GM11168 (cell line): ENCODE data around the gene UPK3A.

Source experiments
- in situ Hi-C: fragments of 300-500 bp; cut with MboI; formaldehyde crosslinking; loops from one replicate; pipeline ENCODE4 v1.12.0; 2022; ENCODE audit warnings: low sequenced_read_pairs; ENCODE audit not compliant: unreplicated experiment

Gene UPK3A

DNA sequence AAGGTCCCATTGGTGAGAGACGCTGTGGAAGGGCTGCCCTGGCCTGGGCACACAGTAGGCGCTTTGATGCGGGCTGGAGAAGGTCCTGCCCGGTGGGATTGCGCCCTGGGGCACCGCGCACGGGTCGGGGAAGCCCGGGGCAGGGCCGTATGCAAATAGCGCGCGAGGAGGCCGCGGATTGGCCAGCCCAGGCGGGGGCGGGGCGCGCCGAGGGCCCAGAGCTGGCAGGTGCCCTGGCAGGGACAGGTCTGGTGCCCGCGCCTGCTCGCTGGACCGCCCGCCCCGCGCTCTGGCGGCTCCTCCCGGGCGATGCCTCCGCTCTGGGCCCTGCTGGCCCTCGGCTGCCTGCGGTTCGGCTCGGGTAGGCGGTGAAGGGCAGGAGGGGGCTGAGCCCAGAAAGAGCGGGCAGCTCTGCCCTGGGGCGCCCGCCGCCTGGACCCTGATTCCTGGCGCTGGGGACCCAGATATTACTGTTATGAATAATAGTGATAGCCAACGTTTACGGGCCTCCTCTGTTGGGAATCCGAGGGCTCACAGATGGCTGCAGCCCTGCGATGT lies at the start of gene UPK3A:
UPK3A (plus strand) TSS at position 245 of the 558 bp plus-strand sequence; CDS start at position 310, 65 bp downstream.
- in situ Hi-C loops, result no loop called here

DNA sequence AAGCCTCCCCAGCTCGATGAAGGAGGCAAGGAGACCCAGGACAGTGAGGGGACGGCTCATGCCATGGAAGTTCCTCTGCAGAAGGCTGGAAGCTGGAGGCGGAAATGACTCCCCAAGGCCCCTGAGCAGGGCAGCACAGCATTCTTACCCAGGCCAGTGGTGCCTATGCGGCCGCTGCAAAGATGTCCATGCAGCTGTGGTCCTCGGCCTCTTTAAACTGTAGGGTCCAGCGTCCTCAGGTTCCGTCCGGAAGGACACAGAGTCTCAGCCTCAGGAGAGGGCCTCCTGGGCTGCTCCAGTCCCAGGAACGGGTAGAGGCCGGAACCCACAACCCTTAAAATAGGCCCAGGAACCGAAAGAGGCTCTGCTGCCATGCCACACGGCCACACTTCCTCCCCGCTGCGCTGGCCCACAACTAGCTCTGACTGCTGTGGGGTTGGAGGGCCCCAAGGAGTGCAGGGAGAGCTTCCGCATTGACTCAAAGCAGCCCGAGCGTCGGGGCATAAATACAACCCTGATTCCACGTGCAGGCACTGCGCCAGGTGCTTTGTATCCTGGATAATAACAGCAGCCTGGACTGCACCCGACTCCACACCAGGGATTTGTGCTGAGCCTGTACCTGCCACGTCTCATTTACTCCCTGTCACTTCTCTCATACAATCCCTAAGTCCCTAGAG lies 49.5 kb upstream of the UPK3A start:
- in situ Hi-C loops, result no loop called here

DNA sequence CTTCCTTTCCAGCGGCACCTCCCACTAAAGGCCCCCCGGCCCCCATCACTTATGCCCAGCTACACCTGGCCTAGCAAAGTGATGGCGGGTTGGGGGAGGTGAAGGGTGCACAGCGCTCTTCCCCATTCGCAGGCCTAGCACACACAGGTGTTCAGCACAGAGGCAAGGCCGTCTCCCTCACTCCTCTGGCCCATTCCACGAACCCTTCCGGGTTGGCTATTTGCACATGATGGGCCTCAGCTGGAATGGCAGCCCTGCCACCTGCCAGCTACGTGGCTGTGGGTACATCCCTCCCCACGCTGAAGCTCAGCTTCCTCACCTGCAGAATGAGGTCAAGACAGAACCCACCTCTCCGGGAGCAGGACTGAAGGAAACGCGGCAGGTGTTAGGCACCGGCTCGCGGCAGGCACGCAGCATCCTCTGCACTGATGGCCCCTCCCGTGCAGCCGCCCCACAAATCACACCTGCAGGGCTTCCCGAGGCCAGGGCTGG lies 48.9 kb upstream of the UPK3A start:
- in situ Hi-C loops, result no loop called here

DNA sequence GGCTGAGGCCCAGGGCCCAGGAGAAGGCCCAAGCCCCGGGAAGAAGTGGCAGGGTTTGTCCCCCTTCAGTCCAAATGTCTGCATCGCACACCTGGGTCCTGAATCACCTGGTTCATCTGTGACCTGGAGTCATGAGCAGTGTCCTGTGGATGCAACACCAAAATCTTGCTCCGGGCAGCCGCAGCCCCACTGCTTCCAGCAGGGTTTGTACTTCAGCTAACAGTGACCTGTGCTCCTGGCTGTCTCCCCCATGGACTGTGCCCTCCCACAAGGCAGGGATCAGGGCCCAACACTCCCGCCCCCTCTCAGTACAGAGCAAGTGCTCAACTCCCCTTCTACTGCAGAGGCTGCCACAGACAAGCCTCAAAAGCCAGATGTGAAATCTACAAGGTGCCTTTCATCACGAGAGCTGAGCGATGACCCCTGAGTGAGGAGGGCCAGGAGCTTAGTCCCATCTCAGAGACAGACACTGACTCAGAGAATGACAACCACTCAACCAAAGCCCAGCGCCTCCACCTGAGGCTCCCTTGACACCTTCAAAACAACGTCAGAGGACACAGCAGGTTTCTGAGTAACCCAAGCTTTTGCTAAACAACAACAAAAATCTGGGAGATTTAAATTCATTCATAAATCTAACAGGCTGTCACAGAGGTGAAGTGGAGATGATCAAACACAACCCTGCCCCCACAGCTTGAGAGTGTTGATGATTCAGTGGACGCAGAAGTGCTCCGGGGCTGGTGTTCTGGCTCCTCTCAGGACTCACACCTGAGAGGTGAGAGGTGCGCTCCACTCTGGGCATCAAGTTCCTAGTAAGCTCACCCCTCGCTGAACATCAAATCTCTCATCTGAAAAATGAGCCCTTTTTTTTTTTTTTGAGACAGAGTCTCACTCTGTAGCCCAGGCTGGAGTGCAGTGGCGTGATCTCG lies 47.4 kb upstream of the UPK3A start:
- in situ Hi-C loops, result no loop called here

DNA sequence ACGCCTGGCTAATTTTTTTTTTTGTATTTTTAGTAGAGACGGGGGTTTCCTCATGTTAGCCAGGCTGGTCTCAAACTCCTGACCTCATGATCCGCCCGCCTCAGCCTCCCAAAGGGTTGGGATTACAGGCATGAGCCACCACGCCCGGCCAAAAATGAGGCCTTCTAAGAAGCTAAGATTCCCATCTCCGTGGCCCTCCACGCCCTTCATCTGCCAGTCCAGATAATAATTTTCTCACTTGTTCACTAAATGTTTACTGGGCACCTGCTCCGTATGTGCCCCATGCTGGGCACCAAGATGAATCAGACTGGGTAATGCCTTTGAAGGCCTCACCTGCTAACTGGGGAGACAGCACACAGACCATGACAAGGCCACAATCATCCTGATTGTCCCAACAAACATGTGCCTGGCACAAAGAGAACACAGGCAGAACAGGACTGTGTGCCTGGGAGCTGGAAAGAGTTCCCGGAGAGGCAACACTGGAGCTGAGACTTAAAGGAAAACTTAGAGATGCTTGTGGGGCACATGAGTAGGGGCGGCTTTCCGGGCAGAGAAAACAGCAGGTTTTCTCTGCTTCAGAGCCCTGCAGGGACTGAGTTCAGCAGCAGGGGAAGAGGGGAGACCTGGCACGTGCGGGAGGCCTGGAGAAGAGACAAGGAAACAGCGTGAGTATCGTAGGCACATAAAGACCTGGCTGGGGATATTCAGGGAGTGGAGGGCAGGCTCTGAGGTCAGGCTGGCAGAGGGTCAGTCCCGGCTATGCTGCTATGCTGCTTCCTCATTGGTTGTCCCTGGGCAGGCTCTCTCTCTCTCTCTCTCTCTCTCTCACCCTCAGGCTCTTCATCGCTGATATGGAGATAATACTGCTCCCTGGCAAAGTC lies 46.4 kb upstream of the UPK3A start:
- in situ Hi-C loops, result no loop called here

DNA sequence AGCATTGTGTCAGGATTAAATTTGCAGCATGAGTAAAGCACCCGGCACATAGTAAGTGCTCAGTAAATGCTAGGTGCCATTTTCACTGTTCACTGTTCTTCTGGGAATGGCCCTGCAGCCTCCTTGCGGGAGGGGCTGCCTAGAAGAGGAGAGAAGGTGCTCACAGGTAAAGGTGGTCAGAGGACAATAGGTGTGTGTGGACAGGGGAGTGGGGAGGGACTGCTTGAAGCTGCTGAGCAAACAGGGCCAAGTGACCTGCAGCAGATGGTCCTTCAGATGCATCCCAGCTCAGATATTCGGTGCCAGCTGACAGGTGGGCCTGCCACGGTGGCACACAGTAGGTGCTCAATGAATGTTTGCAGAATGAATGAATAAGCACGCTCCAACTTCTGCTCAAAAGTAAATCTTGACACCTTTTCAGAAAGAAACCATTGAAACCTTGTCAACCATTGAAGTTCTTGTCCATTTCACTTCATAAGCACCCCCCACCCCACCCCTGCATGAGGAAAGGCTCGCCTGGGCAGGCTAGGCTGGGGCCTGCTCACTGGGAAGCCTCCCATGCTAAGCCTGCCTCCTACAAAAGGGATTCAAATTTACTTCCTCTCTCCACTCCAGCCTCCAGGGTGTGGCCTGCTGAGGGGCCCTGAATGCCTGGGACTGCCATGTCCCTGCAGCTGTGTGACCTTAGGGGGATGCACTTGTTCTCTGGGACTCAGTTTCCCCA lies 45.6 kb upstream of the UPK3A start:
- in situ Hi-C loops, result no loop called here

DNA sequence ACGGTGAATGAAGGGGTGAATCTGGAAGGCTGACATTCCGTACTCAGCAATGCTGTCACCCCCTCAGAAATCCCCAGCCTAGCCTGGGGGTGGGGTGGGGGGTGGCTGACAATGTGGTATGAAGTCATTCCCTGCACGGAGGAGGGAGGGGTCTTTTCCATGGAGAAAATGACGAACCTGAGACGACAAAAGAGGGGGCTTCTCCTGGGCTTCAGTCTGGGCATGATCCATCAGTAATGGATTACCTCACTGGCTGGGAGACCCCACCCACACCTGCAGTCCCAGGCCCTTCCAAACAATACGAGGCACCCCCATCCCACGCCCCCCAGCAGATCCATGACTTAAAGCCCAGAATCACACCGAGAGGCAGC lies 45.1 kb upstream of the UPK3A start:
- in situ Hi-C loops, result no loop called here

DNA sequence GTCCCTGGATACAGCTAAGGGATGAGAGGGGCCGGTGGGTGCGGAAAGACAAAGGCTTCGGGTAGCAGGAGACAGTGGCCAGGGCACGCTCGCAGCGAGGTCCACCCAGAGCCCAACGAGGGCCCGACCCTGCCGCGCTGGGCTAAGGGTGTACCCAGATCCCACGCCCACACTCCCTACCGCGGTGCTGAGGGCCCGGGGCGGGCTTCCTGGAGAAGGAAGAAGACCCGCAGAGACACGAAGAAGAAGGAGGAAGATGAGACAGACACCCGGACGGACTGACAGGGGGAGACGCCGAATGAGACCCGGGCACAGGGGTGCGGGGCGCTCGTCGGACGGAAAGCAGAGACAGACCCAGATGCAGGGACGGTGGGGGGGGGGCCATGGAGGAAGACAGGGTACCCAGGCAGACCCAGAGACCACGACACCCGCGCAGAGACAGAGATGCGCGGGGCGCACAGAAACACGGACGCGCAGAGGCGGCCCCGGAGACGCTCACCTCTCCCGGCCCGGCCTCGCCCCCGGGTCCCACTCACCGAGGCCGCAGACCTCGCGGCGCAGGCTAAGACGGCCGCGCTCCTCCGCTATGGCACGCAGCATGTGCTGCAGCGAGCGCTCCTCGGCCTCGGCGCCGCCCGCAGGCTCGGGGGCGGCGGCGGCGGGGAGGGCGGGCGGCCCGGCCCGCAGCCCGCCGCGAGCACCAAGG lies 44.5 kb upstream of the UPK3A start:
- in situ Hi-C loops, result no loop called here

DNA sequence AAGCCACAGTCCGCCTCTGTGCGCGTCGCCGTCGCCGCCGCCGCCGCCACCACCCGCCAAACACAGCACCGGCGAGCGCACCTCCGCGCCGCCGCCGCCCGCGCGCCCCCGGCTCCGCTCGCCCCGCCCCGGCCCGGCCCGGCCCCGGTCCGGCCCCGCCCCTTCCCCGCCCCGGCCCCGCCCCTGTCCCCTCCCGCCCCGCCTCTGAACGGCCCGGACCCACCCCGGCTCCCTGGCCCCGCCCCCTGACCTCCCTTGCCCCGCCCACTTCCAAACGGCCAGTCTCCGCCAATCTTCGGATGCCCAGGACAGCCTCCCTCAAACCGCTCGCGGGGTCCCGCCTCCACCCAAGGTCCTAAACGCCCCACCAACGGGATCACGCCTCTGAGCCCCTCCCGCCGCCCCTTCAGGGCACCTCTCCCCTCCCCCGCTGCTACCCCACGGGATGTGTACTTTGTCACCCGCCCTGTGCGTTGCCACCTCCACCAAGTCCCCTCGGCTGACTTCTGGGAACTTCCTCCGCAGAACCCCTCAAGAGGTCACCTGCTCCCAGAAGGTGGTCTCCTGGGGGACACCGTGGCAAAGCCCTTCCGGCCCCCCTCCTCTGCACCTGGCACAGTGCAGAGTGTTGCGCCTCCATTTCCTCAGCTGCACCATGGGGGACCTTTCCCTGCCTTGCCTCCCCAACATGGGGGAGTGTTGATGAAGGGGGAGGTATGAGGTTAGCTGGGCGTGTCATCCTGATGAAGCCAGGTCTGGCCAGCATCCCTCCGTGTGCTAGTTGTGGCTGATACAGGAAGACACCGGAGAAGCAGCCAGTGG lies 43.7 kb upstream of the UPK3A start, which contains the start of gene KIAA0930:
KIAA0930 (minus strand) TSS at position 85 of the 822 bp plus-strand sequence. CDS start 191 bp downstream, outside the sequence.
- in situ Hi-C loops, result no loop called here

DNA sequence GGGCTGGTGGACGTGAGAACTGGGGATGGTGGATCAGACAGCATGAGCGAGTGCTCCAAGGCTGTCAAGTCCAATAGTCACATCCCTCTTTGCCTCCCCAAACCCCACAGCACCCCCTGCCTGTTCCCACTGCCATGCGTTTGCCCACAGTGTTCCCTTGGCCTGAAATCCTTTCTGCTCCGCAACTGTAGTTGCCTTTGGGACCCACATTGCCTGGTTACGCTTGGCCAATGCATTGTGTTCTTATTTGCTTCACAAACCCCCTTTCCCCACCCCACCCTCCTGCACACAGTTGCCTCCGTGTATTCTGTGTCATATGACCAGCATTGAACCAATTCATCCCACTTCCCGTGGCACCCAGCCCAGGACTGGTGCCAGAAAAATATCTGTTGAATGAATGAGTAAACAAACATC lies 42.0 kb upstream of the UPK3A start:
- in situ Hi-C loops, result no loop called here

DNA sequence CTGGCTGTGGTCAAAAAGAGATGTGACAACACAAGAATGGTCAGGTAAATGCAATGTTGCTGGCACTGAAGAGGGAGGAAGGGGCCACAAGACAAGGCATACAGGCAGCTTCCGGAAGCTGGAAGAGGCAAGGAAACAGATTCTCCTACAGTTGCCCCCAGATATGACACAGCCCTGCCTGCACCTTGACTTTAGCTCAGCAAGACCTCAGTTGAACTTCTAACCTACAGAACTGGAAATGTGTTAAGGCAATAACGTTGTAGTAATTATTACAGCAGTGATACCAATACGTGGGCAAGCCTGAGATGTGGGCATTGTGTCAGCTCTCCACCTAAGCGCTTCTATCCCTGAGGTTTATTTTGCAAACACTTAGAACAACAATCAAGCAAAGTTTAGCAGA lies 39.8 kb upstream of the UPK3A start:
- in situ Hi-C loops, result no loop called here

DNA sequence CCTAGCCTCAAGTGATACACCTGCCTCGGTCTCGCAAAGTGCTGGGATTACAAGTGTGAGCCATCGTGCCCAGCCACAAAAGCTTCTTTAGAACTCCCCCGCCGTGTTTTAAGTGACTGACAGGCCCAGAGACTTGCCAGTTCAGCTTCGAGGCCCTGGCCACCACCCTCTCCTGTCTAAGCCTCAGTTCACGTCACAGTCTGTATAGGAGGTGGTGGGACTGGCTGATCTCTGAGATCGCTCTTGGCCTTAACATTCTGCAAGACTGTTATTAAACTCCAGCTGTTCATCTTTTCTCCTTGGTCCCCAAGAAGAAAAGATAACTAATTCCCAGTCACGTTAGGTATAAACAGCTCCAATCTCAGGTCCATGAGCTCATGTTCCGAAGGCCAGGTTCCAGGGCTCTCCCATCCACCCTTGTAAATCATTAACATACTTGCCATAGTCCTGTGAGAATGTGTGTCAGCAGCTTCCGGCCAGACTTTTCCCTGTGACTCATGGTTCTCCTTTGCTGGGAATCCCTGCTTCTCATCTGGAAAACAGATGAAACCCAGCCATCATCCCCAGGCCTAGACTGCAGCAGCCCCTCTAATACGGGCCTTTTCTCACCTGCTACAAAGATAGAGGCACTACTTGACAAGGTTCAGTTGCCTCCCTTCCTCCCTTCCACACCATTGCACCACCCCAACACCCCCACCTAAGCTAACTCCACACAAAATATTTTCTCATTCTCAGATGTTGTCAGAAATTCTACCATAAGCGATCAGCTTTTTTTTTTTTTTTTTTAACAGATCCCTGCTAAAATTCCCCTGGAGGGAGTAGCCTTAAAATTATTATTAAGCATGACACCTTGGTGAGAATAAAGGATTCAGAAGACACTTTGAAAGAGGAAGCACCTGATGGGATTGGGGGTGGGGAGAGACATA lies 38.4 kb upstream of the UPK3A start:
- in situ Hi-C loops, result no loop called here

DNA sequence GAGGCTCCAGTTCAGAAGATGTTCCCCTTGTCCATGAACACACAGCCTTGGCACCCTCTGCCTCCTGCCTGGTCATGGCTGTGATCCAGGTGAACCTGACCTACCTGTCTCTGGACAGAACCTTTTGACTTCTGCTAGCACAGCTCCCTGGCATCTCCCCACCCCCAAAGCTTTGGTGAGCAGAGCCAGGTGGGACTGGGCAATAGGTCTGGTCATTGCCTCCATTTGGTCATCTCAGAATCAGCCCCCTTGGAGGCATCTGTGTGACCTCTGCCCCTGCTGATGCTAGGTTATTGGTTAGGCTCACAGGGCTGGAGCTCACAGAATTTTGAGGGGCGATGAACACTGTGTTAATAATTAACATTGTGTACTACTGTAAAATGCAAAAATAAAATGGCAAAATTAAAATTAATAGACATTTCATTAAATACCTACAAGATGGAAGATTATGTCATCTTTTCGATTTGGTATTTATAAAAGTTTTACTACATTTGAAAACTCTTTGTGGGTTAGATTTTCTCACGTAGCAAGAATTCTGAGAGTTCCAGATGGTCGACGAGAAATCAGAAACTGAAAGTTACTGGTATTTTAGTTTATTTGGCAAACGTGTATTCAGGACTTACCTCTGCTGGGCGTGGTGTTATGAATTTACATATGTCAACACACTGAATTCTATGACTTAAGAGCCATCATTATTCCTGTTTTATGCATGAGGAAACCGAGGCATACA lies 35.8 kb upstream of the UPK3A start:
- in situ Hi-C loops, result no loop called here

DNA sequence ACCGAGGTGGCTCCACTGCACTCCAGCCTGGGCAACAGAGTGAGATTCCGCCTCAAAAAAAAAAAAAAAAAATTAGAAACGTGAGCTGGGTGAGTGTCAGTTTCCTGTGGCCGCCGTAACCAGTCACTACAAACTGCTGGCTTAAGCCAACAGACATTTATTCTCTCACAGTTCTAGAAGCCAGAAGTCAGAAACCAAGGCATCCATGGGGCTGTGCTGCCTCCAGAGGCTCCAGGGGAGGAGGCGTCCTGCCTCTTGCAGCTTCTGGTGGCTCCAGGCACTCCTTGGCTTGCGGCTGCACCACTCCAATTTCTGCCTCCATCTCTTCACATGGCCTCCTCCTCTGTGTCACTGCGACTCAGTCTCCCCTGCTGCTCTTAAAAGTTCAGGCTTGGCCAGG lies 32.9 kb upstream of the UPK3A start:
- in situ Hi-C loops, result no loop called here

DNA sequence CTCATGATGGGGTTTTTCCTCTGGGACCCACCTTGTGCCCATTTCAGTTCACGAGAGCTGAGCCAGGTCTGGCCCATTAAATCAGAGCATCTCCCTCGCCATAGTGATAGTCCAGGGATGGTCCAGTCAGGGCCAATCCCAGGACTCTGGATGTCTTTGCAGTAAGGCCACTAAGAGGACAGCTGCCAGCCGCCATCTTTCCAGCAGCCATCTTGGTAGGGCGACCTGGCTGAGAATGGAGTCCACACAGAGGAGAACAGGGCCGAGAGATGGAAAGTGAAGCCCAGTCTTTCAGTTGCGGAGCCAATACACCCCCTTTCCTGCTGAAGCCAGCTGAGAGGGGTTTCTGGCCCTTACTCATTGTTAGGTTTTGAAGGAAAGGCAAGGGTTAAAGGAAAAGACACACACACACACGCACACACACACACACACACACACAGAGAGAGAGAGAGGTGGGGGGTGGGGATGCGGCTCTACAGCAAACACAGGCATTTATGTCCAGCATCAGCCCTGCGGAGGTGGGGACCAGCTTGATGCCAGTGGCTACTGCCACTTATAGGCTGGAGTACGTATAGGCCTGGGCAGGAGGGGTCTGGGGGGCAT lies 31.6 kb upstream of the UPK3A start:
- in situ Hi-C loops, result no loop called here

DNA sequence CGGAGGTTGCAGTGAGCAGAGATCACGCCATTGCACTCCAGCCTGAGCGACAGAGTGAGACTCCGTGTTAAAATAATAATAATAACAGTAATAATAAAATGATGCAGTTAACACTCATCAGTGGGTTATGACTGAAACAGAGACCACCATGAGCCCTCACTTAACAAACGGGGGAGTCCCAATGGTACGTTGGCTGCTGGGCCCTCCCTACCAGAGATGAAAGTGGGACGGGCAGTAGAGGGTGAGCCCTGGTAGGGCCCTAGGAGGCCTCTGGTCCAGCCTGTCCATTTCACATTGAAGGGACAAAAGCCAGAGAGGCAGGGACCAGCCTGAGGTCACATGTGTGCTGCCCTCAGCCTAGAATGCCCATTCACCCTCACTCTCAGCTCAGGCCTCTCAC lies 30.4 kb upstream of the UPK3A start:
- in situ Hi-C loops, result no loop called here
